Activated CD4-positive, CD25-positive, alpha-beta regulatory T cell treated with anti-CD3 and anti-CD28 coated beads, Interleukin-2, amount 50 U/mL, for 72 hours (primary cell): Measurements from ENCODE around the gene VWCE.

ENCODE experiments used
- DNase-seq: peaks from one replicate; pipeline ENCODE4 v3.0.0; 2021

The VWCE gene

GRCh38 chr11:61294717-61295595 is at the start of gene VWCE:
Gene VWCE (minus strand): TSS chr11:61295316. CDS start chr11:61295037, 279 bp downstream.
- peak; percentile 67 for DNase-seq

- no peak for DNase-seq
Measured at GRCh38 chr11:61343792-61344745, 49.0 kb upstream of the VWCE start.

DNA sequence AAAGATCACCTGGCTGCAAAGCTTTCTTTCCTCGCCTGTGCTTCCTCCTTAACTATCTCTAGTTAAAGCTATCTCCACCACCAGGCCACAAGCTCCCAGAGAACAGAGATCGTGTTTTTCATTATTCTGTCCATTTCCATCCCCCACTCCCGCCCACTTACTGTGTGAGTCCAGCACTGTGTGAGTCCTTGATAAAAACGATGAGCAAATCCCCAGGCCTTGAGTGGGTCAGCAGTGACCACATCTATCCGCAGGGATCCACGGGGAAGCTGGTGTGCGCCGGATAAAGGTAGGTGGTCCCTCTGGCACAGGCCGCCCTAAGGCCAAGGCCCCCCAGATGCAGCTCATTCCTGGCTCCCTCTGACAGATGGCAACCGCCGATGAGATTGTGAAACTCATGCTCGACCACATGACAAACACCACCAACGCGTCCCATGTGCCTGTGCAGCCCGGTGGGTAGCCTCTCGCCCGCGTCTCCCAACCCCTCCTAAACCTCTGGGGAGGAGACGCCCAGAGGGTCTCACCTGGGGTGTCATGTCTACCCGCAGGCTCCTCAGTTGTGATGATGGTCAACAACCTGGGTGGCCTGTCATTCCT is 47.2 kb upstream of the VWCE start:
- no peak for DNase-seq

GRCh38 chr11:61341706-61342105 is 46.6 kb upstream of the VWCE start:
- no peak for DNase-seq

GRCh38 chr11:61340979-61341378 is 45.9 kb upstream of the VWCE start:
- no peak for DNase-seq

DNA sequence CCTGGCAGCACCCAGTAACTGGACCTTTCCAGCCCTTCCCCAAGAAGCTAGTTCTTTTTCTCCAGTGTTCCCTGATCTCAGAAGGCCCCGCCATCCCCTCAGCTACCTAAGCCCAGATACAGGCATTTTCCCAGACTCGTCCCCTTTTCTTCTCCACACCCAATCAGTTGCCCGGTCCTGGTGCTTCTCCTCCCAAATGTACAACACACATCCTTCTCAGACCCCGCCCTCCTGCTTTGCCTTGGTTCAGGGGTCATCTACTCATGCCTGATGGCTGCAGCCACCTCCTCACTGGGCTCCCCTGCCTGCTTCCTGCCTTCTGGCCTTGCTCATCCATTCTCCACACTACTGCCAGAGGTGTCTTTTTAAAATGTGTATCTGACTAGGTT is 44.4 kb upstream of the VWCE start:
- no peak for DNase-seq

DNA sequence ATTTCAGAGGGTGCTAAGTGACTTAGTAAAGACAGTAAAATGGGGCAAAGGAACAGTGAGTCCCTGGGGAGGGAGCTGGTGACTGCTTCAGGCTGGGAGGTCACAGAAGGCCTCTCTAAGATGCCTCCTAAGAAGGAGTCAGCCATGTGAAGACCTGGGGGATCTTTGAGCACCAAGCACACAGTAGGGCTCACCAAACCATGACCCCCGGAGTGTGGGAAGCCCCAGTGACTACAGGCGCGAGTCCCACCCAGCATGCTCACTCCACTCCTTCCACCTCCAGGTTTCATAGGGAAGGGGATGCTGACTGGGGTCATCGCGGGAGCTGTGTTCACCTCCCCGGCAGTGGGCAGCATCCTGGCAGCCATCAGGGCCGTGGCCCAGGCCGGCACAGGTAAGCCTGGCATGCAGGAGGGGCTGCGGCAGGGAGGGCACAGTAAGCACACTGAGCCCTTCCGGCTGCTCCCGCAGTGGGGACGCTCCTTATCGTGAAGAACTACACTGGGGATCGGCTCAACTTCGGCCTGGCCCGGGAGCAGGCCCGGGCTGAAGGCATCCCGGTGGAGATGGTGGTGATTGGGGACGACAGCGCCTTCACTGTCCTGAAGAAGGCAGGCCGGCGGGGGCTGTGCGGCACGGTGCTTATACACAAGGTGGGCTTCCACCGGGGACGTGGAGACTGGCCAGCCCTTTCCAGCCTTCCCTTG is 43.8 kb upstream of the VWCE start:
- no peak for DNase-seq

- DNase-seq = no peak
Measured at GRCh38 chr11:61337706-61338470, 42.8 kb upstream of the VWCE start.

DNA sequence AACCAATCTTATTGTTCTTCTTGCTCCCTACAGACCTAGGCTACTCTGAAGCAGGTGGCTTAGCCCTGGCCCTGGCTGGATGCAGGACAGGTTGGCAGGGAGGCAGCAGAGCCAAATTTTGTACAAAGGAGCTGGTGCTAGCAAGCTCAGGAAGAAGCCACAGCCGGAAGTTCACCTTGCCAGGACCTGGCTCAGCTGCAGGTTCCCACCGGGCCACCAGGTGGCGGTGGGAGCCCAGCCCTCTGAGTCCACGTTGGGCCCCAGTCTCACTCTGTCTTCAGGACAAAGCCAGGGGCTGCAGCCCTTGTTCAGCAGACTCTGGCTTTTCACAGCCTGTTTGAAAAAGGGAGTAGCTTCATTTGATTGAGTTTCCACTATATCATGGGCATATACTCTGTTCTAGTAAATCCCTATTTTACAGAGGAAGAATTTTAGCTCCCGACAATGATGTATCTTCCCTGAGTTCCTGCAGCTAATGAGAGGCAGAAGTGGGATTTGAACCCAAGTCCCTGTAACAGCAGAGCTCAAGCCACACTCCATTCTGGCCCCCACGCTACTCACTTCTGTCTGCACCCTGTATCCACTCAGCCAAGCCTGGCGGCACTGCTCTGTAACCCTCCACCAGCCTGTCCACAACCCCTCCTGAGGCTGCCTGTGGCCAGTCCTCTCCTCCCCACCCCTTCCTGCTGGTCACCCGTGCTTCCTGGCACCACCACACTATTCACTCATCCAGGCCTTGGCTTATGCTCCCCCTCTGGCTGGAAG is 41.2 kb upstream of the VWCE start:
- peak; percentile 84 for DNase-seq

DNA sequence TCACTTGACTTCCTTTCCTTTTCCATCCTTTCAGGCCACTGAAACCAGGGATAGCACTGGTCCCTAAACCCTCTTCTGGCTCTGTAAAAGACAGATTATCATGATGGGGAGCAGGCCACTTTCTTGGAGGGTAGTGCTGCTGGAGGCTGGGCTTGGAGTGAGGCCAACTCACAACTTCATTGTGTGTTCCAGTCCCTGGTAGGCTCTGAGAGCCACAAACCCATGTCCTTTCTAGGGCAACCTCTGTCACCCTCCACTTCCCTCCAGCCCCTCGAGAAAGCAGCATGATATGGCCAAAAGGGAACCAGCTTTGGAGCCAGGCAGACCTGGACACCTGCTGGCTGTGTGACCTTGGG is 40.2 kb upstream of the VWCE start:
- DNase-seq = no peak

DNA sequence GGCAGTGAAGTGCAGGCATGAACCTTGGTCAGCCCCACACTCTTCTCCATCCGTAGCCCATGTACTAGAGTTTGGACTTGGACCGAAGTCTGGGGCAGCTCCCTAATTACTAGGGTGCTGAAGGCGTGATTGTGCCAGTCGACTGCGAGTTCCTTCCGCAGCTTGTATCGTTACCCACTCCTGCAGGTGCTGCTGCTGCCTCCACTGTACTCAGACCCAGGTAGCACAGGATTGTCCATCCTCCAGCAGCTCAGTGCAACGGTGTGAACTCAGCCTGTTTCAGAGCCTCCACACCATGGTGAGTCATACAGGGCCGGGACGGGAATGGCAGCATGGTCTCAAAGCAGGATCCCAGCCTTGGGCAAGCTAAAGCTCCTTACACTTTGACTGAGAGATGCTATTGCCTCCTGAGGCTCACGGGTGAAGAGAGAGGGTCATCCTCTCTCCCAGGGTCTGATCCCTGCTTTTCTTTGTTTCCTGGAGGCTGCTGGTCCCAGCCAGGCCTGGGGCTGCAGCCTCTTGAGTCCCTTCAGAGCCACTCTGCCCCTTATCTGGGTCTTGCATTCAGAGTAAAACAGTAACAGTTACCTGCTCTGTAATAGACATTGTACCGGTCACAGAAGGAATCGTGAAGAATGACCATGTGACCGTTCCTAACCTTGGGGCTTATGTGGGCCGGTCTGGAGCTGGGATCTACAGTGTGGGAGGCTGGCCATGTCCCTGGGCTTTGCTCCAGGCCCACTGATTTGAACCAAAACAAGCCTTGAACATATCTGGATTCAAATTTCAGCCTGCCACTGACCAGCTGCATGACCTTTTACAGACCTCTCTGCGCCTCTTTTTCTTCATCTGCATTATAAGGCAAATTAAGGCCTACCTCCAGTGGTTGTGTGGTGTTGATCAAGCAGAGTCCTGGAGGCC is 39.6 kb upstream of the VWCE start:
- DNase-seq = no peak

DNA sequence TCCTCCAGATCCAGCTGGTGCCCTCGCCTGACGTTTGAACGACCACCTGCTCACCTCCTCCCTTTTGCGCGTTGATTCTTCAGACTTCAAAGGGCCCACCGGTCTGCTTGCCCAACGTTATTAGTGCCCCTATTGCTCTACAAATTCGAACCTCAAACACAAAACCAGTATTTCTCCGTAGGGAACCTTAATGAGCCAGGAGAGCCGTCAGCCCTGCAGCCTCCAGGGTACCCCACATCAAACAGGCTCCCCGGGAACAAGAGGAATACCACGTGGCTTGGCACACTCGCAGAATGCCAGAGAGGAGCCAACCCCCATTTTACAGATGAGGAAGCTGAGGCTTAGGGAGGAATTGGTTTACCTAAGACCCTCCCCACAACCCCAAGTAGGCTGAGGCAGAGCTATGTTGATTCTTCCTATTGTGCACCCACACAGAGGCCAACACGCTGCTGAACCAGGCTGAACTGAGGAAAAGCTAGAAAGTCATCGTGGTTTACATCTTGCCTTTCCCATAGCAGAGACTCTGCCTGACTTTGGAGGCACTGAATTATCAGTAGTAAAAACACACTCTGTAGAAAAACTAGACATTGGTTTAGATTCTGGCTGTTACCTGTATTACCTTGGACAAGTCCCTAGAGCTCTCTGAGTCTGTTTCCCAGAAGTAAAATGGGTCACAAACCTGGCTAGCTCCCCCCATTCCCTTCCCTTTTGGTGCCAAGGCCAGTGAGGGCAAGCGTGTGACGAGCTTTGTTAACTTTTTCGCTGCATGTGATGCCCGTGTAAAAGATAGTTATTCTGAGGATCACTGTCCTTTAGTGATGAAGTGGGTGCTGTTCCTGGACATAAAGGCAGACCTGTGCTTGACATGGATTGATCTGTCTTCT is 38.7 kb upstream of the VWCE start:
- no peak for DNase-seq

DNA sequence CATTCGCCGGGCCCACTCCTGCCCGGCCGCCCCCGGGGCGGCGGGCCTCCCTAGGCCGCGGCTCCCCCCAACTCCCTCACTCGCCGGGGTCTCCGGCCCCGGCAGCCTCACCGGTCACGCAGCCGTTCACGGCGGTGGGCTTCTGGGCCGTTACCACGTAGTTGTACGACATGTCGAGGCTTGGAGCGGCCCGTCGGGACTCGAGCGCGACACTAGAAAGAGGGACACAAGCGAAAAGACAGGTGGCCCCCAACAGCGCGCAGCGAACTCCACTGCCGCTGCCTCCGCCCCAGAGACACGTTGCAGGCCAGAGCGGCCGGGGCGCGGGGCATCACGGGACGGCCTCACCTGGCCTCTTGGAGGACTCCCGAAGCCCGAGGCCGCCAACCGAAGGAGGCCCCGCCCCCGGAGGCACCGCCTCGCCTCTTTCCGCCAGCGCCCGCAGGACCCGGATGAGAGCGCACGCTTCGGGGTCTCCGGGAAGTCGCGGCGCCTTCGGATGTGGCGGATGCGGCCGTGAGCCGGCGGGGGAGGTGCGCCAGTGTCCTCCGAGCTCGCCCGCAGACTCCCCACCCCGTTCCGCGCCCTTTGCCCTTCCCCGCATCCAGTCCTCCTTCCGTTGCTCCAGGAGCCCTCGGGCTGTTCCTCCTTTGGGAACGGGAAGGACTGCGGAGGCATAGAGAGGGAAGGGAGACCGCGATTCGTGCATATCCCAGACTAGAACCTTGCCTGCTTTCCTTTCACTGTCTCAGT is 37.9 kb upstream of the VWCE start, which contains the start of the genes DDB1 and TKFC:
TSS of gene DDB1 (minus strand) at position 309 of the 753 bp plus-strand sequence. CDS start at position 172, 137 bp downstream.
TSS of gene TKFC (plus strand) at position 432 of the 753 bp plus-strand sequence. CDS start 1,501 bp downstream, outside the sequence.
- peak; percentile 95 for DNase-seq

GRCh38 chr11:61332281-61332796 is 37.2 kb upstream of the VWCE start:
- DNase-seq = no peak

DNA sequence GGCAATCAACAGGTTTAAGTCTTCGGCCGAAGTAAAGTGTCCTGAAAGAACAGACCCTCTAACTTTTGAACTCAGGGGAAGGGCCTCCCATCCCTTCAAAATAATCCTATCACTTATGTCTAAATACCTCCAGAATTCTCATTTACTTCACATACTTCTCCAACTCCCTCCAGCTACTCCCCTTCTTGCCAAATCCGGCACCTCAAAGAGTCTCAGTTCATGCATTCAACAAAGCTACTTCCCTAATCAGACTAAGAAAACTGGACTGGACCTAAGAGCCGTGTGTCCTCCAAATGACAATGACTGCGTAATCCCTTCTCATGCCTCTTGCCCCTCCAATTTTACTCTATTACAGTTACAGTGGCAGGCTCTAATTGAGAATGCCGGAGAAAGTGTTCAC is 36.5 kb upstream of the VWCE start:
- no peak for DNase-seq

- DNase-seq = no peak
Measured at GRCh38 chr11:61329871-61330270, 34.8 kb upstream of the VWCE start.

GRCh38 chr11:61328351-61328750 is 33.2 kb upstream of the VWCE start:
- DNase-seq = no peak

DNA sequence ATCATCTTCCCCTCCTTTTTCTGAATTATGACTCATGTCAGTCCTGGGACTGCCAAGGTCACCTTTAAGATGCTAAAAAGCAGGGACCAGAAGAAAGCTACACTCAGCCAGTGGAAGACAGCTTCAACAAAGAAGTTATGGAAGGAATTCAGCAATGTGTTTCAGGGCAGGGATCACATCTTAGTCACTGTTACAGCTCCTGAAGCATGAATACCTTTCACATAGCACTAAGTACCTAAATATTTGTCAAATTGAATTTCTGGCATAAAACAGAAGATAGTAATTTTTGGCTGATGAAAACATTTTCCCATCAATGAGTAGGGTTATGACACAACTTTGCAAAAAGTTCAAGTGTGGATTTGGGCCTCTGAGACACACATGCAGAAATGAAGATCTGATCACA is 32.6 kb upstream of the VWCE start:
- DNase-seq = no peak
